HepG2 (cell line): Measurements from ENCODE around the gene FAAP100. TPM values are rescaled to one million over a fixed set of nuclear protein-coding genes. Genes with fewer than 3 reads are reported as not detected.

ENCODE experiments used
- ESRRA ChIP-seq: sonication (generic); formaldehyde crosslinking; IDR thresholded peaks from 2 replicates; pipeline ENCODE4 v1.5.1; 2020; ENCODE audit warnings: mild to moderate bottlenecking, low read depth, missing genetic modification reagents
- FOXA1 ChIP-seq, 2 experiments: fragments of 450-650 bp in 1 of 2; sonication (generic) in 1 of 2; formaldehyde crosslinking in 1 of 2; IDR thresholded peaks; 2 replicates each; pipeline versions ENCODE4 v1.4.0 to v1.6.1; 2016 to 2020; ENCODE audit warnings: missing genetic modification reagents in 1 of 2
- HDAC6 ChIP-seq: fragments of 200-600 bp; sonication (generic); IDR thresholded peaks from 2 replicates; pipeline ENCODE4 v1.7.0; 2017; ENCODE audit warnings: mild to moderate bottlenecking, antibody characterized with exemption, low read length, low read depth
- PHF21A ChIP-seq: sonication (generic); formaldehyde crosslinking; IDR thresholded peaks from 2 replicates; pipeline ENCODE4 v1.5.0; 2020; ENCODE audit warnings: mild to moderate bottlenecking, missing genetic modification reagents
- THYN1 ChIP-seq: sonication (generic); formaldehyde crosslinking; IDR thresholded peaks from 2 replicates; pipeline ENCODE4 v1.8.1; 2023; ENCODE audit warnings: low read depth, mild to moderate bottlenecking, moderate library complexity, missing genetic modification reagents, borderline replicate concordance
- ZBTB1 ChIP-seq: sonication (generic); formaldehyde crosslinking; IDR thresholded peaks from 2 replicates; pipeline ENCODE4 v1.4.0; 2020; ENCODE audit warnings: missing genetic modification reagents, borderline replicate concordance
- ZNF562 ChIP-seq: sonication (generic); formaldehyde crosslinking; IDR thresholded peaks from 2 replicates; pipeline ENCODE4 v1.8.0; 2022; ENCODE audit warnings: missing genetic modification reagents, borderline replicate concordance
- ZNF678 ChIP-seq: sonication (generic); formaldehyde crosslinking; IDR thresholded peaks from 2 replicates; pipeline ENCODE4 v1.4.0; 2020; ENCODE audit warnings: mild to moderate bottlenecking, missing genetic modification reagents
- ZNF720 ChIP-seq: sonication (generic); formaldehyde crosslinking; IDR thresholded peaks from 2 replicates; pipeline ENCODE4 v1.4.0; 2020; ENCODE audit warnings: missing genetic modification reagents
- ZNF766 ChIP-seq: sonication (generic); formaldehyde crosslinking; IDR thresholded peaks from 2 replicates; pipeline ENCODE4 v1.5.0; 2020; ENCODE audit warnings: missing genetic modification reagents, borderline replicate concordance
- ZNF775 ChIP-seq: sonication (generic); formaldehyde crosslinking; IDR thresholded peaks from 2 replicates; pipeline ENCODE4 v1.4.0; 2020; ENCODE audit warnings: missing genetic modification reagents, mild to moderate bottlenecking, moderate library complexity, borderline replicate concordance
- polyA plus RNA-seq, 8 experiments: library from polyadenylated mRNA; depleted of rRNA in 3 of 8; stranded (reverse) in 7 of 8; unstranded in 1 of 8; fragments of >200 nt; fragmentation: Illumina TruSeq in 4 of 8; extraction: Trizol in 4 of 8; gene quantifications; 2 replicates each; pipeline versions ENCODE4 v1.2.1 to v1.2.3, GENCODE V29; 2011 to 2016; ENCODE audit warnings: low read depth in 4 of 8, missing spikeins in 1 of 8, mixed read lengths in 1 of 8; ENCODE audit not compliant: insufficient read depth in 1 of 8
- total RNA-seq, 5 experiments: library from RNA; depleted of rRNA; stranded (reverse); fragments of >200 nt; fragmentation: Illumina TruSeq; extraction: Trizol; gene quantifications; 2 replicates each; pipeline ENCODE4 v1.2.3, GENCODE V29; 2016; ENCODE audit warnings: low read depth in 1 of 5
- TF ChIP-seq, protein P1 (sequence below): sonication (generic); formaldehyde crosslinking; IDR thresholded peaks from 2 replicates; pipeline ENCODE4 v1.4.0; 2020; ENCODE audit warnings: missing genetic modification reagents, mild to moderate bottlenecking, borderline replicate concordance
- TF ChIP-seq, protein P2 (sequence below): sonication (generic); formaldehyde crosslinking; IDR thresholded peaks from 2 replicates; pipeline ENCODE4 v1.5.0; 2020; ENCODE audit warnings: mild to moderate bottlenecking, missing genetic modification reagents
- TF ChIP-seq, protein P3 (sequence below): sonication (generic); formaldehyde crosslinking; IDR thresholded peaks from 2 replicates; pipeline ENCODE4 v1.4.0; 2020; ENCODE audit warnings: mild to moderate bottlenecking, low read depth, missing genetic modification reagents
- TF ChIP-seq, protein P4 (sequence below): sonication (generic); formaldehyde crosslinking; IDR thresholded peaks from 2 replicates; pipeline ENCODE4 v1.9.0; 2021; ENCODE audit warnings: missing genetic modification reagents, borderline replicate concordance

The FAAP100 gene
- total and polyA plus RNA-seq, 2 of the 13 experiments (the other 11 are each of a cell fraction or from before 2014, with no cell fraction given), result 7.6 to 20.8 TPM

DNA sequence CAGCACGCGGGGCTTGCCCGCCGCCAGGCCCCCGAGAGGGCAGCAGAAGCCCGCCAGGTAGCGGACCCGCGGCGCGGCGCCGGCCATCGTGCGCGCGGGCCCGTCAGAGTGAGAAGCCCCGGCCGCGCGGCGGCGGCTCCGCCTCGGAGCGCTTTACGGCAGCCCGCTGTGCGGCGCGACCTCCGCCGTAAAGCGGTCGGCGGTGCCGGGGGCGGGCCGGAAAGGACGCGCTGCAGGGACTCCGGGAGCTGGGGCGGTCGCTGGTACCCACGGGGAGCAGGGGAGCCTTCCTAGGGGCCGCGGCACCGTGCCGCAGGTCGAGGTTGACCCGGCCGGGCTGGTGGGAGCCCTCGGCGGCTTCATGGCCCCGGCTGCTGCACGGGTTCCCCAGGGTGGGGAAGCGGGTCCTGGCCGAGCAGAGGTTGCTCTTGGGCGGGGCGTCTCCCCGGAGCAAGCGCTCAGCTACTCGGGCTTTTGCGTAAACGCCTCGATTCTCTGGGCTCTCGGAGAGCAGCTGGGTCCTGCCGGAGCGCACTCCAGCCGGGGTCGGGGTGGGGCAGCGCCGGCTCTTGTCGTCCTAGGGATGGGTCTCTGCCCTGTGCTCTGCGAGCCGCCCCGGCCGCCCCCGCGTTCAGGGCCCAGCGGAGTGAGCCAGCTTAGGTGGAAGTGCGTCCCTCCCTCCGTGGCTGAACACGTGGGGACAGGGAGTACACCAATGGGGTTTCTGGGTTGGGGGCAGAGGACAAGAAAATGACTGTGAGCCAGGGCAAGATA is at the start of gene FAAP100 (continued):
- no peak for TF ChIP-seq HDAC6
- 0 out of 2 replicates have a peak, but pooled peaks have one; percentile 66 for TF ChIP-seq THYN1
- TF ChIP-seq ESRRA, result no peak
- no peak for TF ChIP-seq ZNF678 (CRISPR knock-in tag)
- TF ChIP-seq, protein P1, sequence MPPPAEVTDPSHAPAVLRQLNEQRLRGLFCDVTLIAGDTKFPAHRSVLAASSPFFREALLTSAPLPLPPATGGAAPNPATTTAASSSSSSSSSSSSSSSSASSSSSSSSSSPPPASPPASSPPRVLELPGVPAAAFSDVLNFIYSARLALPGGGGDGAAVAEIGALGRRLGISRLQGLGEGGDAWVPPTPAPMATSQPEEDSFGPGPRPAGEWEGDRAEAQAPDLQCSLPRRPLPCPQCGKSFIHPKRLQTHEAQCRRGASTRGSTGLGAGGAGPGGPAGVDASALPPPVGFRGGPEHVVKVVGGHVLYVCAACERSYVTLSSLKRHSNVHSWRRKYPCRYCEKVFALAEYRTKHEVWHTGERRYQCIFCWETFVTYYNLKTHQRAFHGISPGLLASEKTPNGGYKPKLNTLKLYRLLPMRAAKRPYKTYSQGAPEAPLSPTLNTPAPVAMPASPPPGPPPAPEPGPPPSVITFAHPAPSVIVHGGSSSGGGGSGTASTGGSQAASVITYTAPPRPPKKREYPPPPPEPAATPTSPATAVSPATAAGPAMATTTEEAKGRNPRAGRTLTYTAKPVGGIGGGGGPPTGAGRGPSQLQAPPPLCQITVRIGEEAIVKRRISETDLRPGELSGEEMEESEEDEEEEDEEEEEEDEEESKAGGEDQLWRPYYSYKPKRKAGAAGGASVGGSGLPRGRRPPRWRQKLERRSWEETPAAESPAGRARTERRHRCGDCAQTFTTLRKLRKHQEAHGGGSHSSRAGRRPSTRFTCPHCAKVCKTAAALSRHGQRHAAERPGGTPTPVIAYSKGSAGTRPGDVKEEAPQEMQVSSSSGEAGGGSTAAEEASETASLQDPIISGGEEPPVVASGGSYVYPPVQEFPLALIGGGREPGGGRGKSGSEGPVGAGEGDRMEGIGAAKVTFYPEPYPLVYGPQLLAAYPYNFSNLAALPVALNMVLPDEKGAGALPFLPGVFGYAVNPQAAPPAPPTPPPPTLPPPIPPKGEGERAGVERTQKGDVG (CRISPR knock-in tag), result no peak
- TF ChIP-seq ZNF720 (CRISPR knock-in tag), result no peak
- TF ChIP-seq ZNF775 (CRISPR knock-in tag), result 0 out of 2 replicates have a peak, but pooled peaks have one; percentile 18
- no peak for TF ChIP-seq ZBTB1 (CRISPR knock-in tag)
- TF ChIP-seq ZNF562 (CRISPR knock-in tag), result no peak
- TF ChIP-seq ZNF766 (CRISPR knock-in tag), result peak; percentile 85; the same call in 1 of the 2 replicates
- no peak for TF ChIP-seq FOXA1 (IDR thresholded peaks at IDR 0.05)
- TF ChIP-seq FOXA1 (CRISPR knock-in tag; IDR thresholded peaks at IDR 0.05), result no peak
- TF ChIP-seq, protein P2, sequence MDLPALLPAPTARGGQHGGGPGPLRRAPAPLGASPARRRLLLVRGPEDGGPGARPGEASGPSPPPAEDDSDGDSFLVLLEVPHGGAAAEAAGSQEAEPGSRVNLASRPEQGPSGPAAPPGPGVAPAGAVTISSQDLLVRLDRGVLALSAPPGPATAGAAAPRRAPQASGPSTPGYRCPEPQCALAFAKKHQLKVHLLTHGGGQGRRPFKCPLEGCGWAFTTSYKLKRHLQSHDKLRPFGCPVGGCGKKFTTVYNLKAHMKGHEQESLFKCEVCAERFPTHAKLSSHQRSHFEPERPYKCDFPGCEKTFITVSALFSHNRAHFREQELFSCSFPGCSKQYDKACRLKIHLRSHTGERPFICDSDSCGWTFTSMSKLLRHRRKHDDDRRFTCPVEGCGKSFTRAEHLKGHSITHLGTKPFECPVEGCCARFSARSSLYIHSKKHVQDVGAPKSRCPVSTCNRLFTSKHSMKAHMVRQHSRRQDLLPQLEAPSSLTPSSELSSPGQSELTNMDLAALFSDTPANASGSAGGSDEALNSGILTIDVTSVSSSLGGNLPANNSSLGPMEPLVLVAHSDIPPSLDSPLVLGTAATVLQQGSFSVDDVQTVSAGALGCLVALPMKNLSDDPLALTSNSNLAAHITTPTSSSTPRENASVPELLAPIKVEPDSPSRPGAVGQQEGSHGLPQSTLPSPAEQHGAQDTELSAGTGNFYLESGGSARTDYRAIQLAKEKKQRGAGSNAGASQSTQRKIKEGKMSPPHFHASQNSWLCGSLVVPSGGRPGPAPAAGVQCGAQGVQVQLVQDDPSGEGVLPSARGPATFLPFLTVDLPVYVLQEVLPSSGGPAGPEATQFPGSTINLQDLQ, result no peak
- TF ChIP-seq, protein P3, sequence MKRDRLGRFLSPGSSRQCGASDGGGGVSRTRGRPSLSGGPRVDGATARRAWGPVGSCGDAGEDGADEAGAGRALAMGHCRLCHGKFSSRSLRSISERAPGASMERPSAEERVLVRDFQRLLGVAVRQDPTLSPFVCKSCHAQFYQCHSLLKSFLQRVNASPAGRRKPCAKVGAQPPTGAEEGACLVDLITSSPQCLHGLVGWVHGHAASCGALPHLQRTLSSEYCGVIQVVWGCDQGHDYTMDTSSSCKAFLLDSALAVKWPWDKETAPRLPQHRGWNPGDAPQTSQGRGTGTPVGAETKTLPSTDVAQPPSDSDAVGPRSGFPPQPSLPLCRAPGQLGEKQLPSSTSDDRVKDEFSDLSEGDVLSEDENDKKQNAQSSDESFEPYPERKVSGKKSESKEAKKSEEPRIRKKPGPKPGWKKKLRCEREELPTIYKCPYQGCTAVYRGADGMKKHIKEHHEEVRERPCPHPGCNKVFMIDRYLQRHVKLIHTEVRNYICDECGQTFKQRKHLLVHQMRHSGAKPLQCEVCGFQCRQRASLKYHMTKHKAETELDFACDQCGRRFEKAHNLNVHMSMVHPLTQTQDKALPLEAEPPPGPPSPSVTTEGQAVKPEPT (CRISPR knock-in tag), result peak; percentile 87; the same call in 1 of the 2 replicates
- TF ChIP-seq, protein P4, sequence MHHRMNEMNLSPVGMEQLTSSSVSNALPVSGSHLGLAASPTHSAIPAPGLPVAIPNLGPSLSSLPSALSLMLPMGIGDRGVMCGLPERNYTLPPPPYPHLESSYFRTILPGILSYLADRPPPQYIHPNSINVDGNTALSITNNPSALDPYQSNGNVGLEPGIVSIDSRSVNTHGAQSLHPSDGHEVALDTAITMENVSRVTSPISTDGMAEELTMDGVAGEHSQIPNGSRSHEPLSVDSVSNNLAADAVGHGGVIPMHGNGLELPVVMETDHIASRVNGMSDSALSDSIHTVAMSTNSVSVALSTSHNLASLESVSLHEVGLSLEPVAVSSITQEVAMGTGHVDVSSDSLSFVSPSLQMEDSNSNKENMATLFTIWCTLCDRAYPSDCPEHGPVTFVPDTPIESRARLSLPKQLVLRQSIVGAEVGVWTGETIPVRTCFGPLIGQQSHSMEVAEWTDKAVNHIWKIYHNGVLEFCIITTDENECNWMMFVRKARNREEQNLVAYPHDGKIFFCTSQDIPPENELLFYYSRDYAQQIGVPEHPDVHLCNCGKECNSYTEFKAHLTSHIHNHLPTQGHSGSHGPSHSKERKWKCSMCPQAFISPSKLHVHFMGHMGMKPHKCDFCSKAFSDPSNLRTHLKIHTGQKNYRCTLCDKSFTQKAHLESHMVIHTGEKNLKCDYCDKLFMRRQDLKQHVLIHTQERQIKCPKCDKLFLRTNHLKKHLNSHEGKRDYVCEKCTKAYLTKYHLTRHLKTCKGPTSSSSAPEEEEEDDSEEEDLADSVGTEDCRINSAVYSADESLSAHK (CRISPR knock-in tag), result no peak
- TF ChIP-seq PHF21A (CRISPR knock-in tag), result 0 out of 2 replicates have a peak, but pooled peaks have one; percentile 31
